HL-60 (cell line): ENCODE results near the gene FPR1.

Experiments
- GABPA ChIP-seq: IDR thresholded peaks from 2 replicates; pipeline ENCODE4 v1.6.1; 2012; ENCODE audit warnings: low read depth
- TF ChIP-seq, protein P1 (sequence below): IDR thresholded peaks from one replicate; pipeline ENCODE4 v1.5.1; 2011; ENCODE audit warnings: low read length, control low read depth, inconsistent platforms; ENCODE audit not compliant: insufficient read depth
- TF ChIP-seq, protein P2 (sequence below): IDR thresholded peaks from 2 replicates; pipeline ENCODE4 v1.6.1; 2012; ENCODE audit warnings: low read depth; ENCODE audit not compliant: insufficient replicate concordance

DNA sequence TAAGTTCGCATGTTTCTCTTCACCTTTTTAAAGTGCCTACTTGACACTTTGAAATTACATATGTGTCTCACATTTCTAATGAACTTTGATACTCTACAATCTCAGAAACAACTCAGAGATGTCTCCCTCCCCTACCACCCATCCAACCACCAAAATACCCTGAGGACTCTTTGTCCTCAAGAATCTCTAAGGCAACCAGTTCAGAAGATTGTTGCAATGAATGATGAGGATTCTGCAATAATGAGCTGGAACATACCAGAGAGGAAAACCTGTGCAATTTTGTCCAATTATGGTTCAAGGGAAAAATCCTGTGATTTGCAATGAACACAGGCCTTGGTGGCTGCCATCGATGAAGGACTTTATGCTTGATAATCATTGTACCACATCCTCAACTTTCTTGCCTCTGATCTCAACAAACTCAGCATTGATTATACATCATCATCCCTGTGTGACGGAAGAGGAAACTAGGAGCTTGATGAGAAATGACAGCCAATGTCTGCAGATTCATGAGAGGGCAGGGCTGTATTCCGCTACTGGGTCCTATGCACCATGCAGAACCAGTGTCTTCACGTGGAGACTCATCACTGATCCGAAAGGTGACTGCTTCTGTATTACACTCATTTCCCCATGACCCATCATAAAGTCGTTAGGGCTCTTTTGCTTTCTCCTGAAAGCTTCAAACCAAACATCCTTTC is 1.1 kb downstream of the FPR1 start:
- TF ChIP-seq, protein P1, sequence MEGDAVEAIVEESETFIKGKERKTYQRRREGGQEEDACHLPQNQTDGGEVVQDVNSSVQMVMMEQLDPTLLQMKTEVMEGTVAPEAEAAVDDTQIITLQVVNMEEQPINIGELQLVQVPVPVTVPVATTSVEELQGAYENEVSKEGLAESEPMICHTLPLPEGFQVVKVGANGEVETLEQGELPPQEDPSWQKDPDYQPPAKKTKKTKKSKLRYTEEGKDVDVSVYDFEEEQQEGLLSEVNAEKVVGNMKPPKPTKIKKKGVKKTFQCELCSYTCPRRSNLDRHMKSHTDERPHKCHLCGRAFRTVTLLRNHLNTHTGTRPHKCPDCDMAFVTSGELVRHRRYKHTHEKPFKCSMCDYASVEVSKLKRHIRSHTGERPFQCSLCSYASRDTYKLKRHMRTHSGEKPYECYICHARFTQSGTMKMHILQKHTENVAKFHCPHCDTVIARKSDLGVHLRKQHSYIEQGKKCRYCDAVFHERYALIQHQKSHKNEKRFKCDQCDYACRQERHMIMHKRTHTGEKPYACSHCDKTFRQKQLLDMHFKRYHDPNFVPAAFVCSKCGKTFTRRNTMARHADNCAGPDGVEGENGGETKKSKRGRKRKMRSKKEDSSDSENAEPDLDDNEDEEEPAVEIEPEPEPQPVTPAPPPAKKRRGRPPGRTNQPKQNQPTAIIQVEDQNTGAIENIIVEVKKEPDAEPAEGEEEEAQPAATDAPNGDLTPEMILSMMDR: no peak
- TF ChIP-seq, protein P2, sequence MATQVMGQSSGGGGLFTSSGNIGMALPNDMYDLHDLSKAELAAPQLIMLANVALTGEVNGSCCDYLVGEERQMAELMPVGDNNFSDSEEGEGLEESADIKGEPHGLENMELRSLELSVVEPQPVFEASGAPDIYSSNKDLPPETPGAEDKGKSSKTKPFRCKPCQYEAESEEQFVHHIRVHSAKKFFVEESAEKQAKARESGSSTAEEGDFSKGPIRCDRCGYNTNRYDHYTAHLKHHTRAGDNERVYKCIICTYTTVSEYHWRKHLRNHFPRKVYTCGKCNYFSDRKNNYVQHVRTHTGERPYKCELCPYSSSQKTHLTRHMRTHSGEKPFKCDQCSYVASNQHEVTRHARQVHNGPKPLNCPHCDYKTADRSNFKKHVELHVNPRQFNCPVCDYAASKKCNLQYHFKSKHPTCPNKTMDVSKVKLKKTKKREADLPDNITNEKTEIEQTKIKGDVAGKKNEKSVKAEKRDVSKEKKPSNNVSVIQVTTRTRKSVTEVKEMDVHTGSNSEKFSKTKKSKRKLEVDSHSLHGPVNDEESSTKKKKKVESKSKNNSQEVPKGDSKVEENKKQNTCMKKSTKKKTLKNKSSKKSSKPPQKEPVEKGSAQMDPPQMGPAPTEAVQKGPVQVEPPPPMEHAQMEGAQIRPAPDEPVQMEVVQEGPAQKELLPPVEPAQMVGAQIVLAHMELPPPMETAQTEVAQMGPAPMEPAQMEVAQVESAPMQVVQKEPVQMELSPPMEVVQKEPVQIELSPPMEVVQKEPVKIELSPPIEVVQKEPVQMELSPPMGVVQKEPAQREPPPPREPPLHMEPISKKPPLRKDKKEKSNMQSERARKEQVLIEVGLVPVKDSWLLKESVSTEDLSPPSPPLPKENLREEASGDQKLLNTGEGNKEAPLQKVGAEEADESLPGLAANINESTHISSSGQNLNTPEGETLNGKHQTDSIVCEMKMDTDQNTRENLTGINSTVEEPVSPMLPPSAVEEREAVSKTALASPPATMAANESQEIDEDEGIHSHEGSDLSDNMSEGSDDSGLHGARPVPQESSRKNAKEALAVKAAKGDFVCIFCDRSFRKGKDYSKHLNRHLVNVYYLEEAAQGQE: no peak
- TF ChIP-seq GABPA: no peak
